ENCODE results near the gene KIAA2012.

Gene KIAA2012

DNA sequence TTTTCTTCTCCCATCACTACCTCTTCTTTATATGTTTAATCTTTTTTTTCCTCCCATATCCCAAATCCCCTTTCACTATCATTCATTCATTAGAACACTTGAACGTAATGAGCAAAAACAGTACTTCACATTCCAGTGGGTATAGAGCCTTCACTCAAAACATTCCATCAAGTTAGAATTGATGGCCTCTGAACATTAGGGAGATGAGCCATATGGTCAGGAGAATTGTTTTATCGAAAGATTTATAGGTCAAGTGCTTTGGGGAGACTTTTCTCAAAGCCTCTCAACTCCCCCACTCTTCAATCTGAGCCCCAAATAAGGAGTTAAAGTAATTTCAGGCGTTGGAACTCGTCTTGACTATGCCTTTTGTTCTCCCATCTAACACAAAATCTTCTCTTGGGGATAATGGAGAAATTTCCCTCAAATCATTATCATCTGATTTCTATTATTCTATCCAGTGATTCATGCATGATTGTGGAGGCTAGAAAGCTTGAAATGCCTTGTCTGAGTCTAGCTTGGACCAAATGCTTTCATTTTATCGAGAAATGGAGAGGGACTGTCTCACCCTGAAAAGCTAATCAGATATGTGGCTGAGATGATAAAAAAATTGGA is 79.2 kb downstream of the KIAA2012 start:
- no peak for DNase-seq (ENCODE audit: low read depth)

GRCh38 chr2:202154613-202155012 is 81.6 kb downstream of the KIAA2012 start:
- DNase-seq (ENCODE audit: low read depth): no peak

- DNase-seq (ENCODE audit: low read depth): no peak
Measured at GRCh38 chr2:202157211-202157990, 84.3 kb downstream of the KIAA2012 start.

DNA sequence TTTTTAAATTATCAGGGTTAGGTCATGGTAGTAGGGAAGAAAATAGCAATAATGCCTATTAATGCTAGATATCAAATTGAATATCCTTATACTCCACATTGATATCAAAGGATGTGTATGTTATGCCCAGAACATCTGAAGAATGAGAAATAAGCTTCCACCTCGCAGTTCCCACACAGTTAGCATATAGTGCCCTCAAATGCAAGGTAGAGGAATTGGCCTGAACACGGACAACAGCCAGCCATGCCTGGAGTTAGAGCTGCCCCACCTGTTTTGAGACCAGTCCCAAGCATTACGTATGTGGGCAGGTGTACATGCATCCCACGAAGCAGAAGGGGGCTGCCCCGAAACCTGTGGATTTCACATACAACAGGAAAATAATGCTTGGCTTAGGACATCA is 85.7 kb downstream of the KIAA2012 start:
- DNase-seq (ENCODE audit: low read depth): no peak

- no peak for DNase-seq (ENCODE audit: low read depth)
Measured at GRCh38 chr2:202161151-202161835, 88.2 kb downstream of the KIAA2012 start.

- no peak for DNase-seq (ENCODE audit: low read depth)
Measured at GRCh38 chr2:202164411-202164810, 91.4 kb downstream of the KIAA2012 start.

DNA sequence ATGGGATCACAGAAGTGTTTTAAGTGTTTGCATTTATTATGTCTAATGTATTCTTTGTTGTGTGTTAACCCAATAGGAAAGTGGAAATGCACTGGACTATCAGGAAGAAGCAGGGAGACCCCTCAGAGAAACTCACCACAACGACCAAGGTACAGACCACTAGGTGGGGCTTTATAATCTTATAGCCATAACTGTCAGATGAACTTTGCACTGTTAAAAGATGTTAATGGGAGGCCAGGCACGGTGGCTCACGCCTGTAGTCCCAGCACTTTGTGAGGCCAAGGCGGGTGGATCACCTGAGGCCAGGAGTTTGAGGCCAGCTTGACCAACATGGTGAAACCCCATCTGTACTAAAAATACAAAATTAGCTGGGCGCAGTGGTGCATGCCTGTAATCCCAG is 92.2 kb downstream of the KIAA2012 start:
- no peak for DNase-seq (ENCODE audit: low read depth)

DNA sequence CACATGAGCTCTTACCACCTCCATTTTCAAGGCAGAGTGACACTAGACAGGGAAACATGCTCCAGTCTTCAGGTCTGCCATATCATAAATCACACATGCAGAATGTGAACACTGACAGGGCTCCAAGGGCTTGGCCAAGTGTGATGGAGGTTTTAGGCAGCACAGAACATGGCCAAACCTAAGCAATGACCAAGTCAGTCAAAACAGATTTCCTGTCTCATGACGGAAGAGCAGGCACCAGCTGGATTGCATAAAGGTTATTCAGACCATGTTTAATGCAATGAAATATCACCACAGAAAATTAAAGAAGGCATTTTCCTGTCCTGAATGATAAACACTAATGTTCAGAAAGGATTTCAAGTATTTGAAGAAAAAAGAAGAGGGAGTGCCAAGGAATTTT is 92.9 kb downstream of the KIAA2012 start:
- no peak for DNase-seq (ENCODE audit: low read depth)

DNA sequence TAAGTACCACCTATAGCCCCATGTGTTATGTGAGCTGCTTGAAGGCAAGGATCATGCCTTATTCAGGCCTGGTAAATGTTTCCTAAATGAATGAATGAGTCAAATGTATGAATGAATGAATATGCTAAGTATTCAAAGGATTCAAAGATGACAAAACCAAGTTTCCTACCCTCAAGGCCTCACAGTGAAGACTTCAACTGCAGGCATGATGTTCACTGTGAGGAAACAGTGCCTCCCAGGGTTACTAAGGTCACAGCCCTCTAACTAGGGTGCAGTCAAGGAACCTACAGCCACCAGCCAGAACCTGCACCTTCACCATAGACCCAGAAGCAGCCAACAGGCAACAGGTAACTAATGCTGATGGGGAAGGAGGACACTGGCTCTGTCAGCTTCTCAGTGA is 96.1 kb downstream of the KIAA2012 start:
- no peak for DNase-seq (ENCODE audit: low read depth)

DNA sequence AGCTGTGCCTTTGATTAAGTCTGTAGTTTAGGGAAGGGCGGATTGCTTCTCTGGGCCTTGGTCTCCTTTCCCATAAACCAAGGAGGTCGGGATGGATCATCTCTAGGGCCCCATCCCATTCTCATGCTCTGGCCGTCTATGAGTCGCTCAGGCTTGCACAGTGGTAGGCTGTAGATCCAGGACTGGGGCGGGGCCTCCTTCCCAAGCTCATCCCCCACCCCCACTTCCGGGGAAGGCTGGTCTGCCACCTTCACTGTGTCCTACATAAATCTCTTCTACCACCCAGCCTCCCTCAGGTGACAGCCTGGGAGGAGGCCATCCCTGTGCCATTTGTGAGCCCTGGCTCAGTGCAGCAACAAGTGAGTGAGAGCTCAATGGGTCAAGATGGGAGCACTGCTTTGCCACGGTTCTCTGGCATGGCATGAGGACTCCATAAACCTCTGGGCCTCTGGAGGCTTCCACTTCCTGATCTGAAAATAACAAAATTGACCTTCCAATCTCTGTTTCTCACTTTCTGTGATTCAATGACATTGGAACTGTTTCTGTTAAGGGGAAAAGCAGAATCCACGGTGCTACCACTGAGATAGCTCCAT is 96.9 kb downstream of the KIAA2012 start:
- DNase-seq (ENCODE audit: low read depth): no peak

GRCh38 chr2:202171241-202171825 is 98.3 kb downstream of the KIAA2012 start:
- no peak for DNase-seq (ENCODE audit: low read depth)

DNA sequence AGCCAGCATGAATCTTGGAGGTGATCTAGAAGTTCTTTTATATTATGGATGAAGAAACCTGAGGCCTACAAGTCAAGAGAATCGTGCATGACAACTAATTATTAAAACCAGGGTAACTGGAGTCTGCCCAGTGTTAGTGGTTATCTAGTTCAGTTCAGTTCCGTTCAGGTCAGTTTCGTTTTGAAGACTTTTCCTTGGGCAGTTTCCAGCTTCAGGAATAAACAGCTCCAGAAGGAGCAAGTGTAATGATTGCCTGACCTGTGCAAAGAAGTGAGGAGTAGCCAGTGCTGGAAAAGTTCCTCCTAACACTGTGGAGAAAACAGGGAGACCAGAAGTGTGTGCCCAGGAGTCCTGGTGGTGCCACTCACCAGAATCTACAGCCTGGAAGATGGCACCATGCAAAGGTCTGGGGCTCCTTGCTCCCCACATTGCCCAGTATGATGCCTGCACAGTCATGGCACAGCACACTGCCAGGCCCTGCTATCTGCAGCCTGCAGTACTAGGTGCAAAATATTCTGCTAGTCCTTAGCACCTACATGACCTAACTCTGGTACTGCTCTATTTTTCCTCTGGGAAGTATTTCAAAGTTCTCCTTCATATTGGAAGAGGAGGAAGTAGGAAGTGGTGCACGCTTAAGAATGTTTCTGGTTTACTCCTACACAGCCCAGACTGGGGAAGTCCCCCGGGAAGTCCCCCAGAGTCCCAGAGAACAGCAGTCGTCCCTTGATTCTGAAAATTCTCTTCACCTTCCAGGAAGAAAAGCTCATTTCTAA is 99.6 kb downstream of the KIAA2012 start:
- no peak for DNase-seq (ENCODE audit: low read depth)

DNA sequence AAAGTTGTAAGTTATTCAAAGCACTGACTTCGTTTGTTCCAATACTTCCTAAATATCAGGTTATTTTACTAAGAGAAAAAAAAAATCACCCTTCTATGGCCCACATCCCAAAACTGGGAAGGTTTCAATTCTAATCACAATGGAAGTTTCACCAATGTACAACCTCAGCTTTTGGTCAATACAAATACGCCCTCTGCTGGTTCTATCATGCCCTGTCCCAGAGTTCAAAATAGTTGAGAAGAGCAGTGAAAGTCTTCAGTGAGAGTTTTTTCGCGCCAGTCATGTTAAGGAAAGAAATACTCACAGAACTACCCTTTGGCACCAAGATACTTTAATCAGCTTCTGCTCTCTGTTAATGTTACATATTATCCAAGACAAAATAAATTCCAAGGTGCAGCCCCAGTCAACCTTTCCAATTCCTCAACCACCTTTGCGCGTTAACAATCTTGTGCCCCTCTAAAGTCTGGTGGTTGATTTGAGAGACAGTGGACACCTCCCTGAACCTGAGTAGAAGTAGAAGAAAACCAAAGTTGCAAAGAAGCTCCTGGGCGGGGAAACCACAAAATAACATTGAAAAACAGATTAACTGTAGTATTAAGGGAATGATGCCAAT is 105.4 kb downstream of the KIAA2012 start:
- peak; percentile 23 for DNase-seq (ENCODE audit: low read depth)

- DNase-seq (ENCODE audit: low read depth): no peak
Measured at GRCh38 chr2:202184557-202184956, 111.5 kb downstream of the KIAA2012 start.

- DNase-seq (ENCODE audit: low read depth): no peak
Measured at GRCh38 chr2:202185156-202185555, 112.1 kb downstream of the KIAA2012 start.

- no peak for DNase-seq (ENCODE audit: low read depth)
Measured at GRCh38 chr2:202186641-202187202, 113.7 kb downstream of the KIAA2012 start.

DNA sequence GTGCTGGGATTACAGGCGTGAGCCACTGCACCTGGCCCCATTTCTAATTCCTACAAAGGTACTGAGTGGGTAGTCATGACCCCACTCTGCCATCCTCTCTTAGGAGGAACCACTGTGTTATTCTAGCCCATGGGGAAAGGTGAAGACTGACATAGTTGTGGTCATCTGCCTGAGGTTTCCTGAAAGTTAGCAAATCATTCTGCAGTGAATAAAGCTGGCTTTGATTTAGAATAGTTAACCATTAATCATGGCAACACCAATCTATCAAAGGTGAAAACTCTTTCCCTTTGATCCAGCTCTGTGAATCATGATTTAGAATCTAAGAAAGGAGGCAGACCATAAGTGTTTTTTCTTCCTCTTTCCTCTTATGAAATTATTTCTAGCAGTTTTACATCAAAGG is 114.5 kb downstream of the KIAA2012 start:
- DNase-seq (ENCODE audit: low read depth): no peak

- DNase-seq (ENCODE audit: low read depth): no peak
Measured at GRCh38 chr2:202193305-202193704, 120.2 kb downstream of the KIAA2012 start.

GRCh38 chr2:202193881-202194353 is 120.9 kb downstream of the KIAA2012 start:
- no peak for DNase-seq (ENCODE audit: low read depth)

DNA sequence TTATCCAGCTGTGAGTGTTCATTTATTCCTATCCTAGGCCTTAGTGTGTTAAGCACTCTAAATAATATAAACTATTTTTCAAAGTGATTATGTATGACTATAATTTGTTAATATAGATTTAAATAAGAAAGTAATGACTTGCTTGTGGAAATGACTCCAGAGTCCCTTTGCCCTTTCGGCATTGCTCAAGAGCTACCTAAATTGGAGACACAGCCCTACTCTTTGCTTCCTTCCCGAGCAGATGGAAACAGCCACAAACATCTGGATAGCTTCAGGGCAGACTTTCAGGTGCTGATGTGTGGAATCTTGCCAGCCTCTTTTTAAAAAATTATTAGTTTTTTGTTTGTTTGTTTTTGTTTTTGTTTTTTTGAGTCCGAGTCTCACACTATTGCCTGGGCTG is 121.4 kb downstream of the KIAA2012 start:
- DNase-seq (ENCODE audit: low read depth): no peak

DNA sequence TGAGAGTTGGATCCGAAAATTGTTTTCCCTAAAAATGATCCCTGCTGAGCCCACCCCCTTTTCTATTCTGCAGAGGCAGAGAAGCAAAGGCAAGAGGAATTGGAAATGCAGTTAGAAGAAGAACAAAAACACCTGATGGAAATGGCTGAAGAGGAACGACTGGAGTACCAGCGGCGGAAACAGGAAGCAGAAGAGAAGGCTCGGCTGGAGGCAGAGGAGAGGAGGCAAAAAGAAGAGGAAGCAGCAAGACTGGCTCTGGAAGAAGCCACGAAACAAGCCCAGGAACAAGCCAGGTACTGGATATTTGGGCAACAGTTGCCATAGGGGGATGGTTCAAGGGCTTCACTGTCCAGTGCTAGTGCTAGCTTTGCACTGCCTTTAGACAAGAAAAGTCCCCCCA is 123.7 kb downstream of the KIAA2012 start:
- no peak for DNase-seq (ENCODE audit: low read depth)

All from stimulated activated CD4-positive, alpha-beta T cell treated with anti-CD3 and anti-CD28 coated beads, Interleukin-2, amount 100 ng/mL, for 4 hours (primary cell).